Measurements from ENCODE around the gene KAT8. TPM values are rescaled to one million over a fixed set of nuclear protein-coding genes. Genes with fewer than 3 reads are reported as not detected.
A peak's percentile ranks its signal among the peaks of the same experiment; 100 is the strongest.

The KAT8 gene
- total and polyA plus RNA-seq, 2 of the 13 experiments (the other 11 are each of a cell fraction or from before 2014, with no cell fraction given): 79.0 to 84.2 TPM

DNA sequence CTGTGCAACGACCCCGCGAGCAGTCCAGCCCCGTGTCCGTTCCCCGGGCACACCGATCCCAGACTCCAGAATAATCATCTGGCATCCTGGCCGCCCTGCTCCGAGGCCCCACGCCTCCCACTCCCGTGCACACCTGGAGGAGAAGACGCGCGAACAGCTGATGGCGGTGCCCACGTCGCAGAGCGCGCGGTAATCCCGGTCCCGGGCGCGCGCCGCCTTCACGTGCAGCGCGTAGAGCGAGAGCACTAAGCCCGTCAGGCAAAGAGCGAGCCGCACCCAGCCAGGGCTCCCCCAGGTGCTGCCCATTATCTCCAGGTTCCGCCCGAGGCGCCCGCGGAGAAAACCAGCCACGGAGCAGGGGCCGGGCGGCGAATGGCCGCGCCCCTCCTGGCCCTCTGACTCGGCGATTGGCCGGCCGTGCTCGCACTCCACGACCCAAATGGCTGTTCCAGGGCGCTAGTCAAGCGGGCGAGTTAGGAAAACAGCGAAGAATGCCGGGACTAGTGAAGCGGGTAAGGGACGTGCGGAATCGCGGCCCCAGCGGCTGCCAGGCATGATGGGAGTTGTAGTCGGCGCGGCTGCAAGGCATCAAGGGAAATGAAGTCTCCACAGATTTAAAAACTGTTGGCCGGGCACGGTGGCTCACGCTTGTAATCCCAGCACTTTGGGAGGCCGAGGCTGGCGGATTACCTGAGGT, 22.9 kb upstream of the KAT8 start, which contains the start of gene VKORC1 (continued):
- TF ChIP-seq HDAC1 (CRISPR knock-in tag; IDR thresholded peaks at IDR 0.05) (peak; percentile 96), CBFB (CRISPR knock-in tag; IDR thresholded peaks at IDR 0.05) (peak; percentile 84), ZUFSP (CRISPR knock-in tag; IDR thresholded peaks at IDR 0.05; ENCODE audit: borderline replicate concordance) (no peak), ZNF430 (CRISPR knock-in tag; IDR thresholded peaks at IDR 0.05) (no peak; the same call in 1 of the 2 replicates), FOXK1 (CRISPR knock-in tag; IDR thresholded peaks at IDR 0.05; ENCODE audit: borderline replicate concordance, low read depth) (peak; percentile 74), ZNF136 (CRISPR knock-in tag; IDR thresholded peaks at IDR 0.05; ENCODE audit: low read depth) (no peak), JDP2 (CRISPR knock-in tag; IDR thresholded peaks at IDR 0.05; ENCODE audit: borderline replicate concordance) (no peak), NR1H2 (CRISPR knock-in tag; IDR thresholded peaks at IDR 0.05; ENCODE audit: borderline replicate concordance, low read depth) (0 out of 2 replicates have a peak, but pooled peaks have one; percentile 28), IKZF4 (CRISPR knock-in tag; IDR thresholded peaks at IDR 0.05; ENCODE audit: borderline replicate concordance, low read depth, not compliant biosample characterization) (peak; percentile 19), POGZ (CRISPR knock-in tag; IDR thresholded peaks at IDR 0.05) (peak; percentile 90), ZNF574 (CRISPR knock-in tag; IDR thresholded peaks at IDR 0.05) (peak; percentile 95), SAFB2 (CRISPR knock-in tag; IDR thresholded peaks at IDR 0.05; ENCODE audit: borderline replicate concordance, low read depth) (peak; percentile 29; the same call in 1 of the 2 replicates), SRF (IDR thresholded peaks at IDR 0.05; ENCODE audit: low read depth, low read length) (no peak), ZFP1 (CRISPR knock-in tag; IDR thresholded peaks at IDR 0.05) (0 out of 2 replicates have a peak, but pooled peaks have one; percentile 11), MAZ (IDR thresholded peaks at IDR 0.05; ENCODE audit: borderline replicate concordance, low read depth, low read length) (no peak), MAZ (CRISPR knock-in tag; IDR thresholded peaks at IDR 0.05; ENCODE audit: low read depth) (peak; percentile 91), FOXJ3 (CRISPR knock-in tag; IDR thresholded peaks at IDR 0.05; ENCODE audit: borderline replicate concordance) (peak; percentile 53; the same call in 1 of the 2 replicates), PAF1 (CRISPR knock-in tag; IDR thresholded peaks at IDR 0.05) (no peak), CSRNP1 (CRISPR knock-in tag; IDR thresholded peaks at IDR 0.05) (peak; percentile 20; the same call in 1 of the 2 replicates), HNRNPLL (IDR thresholded peaks at IDR 0.05; ENCODE audit: low read depth, low read length, poor library complexity, severe bottlenecking) (peak; percentile 98)
- TF ChIP-seq, protein P1, sequence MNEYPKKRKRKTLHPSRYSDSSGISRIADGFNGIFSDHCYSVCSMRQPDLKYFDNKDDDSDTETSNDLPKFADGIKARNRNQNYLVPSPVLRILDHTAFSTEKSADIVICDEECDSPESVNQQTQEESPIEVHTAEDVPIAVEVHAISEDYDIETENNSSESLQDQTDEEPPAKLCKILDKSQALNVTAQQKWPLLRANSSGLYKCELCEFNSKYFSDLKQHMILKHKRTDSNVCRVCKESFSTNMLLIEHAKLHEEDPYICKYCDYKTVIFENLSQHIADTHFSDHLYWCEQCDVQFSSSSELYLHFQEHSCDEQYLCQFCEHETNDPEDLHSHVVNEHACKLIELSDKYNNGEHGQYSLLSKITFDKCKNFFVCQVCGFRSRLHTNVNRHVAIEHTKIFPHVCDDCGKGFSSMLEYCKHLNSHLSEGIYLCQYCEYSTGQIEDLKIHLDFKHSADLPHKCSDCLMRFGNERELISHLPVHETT (CRISPR knock-in tag; conservative IDR thresholded peaks at IDR 0.05): peak; percentile 59; the same call in 1 of the 2 replicates

Data from HepG2 (cell line).